ENCODE measurements around the gene CNPY1.

The CNPY1 gene

DNA sequence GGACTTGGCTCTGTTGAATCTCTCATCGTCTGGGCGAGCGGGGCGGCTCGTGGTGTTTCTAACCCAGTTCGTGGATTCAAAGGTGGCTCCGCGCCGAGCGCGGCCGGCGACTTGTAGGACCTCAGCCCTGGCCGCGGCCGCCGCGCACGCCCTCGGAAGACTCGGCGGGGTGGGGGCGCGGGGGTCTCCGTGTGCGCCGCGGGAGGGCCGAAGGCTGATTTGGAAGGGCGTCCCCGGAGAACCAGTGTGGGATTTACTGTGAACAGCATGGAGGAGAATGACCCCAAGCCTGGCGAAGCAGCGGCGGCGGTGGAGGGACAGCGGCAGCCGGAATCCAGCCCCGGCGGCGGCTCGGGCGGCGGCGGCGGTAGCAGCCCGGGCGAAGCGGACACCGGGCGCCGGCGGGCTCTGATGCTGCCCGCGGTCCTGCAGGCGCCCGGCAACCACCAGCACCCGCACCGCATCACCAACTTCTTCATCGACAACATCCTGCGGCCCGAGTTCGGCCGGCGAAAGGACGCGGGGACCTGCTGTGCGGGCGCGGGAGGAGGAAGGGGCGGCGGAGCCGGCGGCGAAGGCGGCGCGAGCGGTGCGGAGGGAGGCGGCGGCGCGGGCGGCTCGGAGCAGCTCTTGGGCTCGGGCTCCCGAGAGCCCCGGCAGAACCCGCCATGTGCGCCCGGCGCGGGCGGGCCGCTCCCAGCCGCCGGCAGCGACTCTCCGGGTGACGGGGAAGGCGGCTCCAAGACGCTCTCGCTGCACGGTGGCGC is 88.1 kb downstream of the CNPY1 start, which contains the start of gene EN2:
Gene EN2, plus strand, starts transcription at position 19 of the 767 bp plus-strand sequence. Its CDS starts 249 bp downstream, at position 268.
- TF ChIP-seq, protein P1, sequence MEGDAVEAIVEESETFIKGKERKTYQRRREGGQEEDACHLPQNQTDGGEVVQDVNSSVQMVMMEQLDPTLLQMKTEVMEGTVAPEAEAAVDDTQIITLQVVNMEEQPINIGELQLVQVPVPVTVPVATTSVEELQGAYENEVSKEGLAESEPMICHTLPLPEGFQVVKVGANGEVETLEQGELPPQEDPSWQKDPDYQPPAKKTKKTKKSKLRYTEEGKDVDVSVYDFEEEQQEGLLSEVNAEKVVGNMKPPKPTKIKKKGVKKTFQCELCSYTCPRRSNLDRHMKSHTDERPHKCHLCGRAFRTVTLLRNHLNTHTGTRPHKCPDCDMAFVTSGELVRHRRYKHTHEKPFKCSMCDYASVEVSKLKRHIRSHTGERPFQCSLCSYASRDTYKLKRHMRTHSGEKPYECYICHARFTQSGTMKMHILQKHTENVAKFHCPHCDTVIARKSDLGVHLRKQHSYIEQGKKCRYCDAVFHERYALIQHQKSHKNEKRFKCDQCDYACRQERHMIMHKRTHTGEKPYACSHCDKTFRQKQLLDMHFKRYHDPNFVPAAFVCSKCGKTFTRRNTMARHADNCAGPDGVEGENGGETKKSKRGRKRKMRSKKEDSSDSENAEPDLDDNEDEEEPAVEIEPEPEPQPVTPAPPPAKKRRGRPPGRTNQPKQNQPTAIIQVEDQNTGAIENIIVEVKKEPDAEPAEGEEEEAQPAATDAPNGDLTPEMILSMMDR (IDR thresholded peaks at IDR 0.05; ENCODE audit: insufficient read depth, low read length, poor library complexity, severe bottlenecking), result no peak
- no peaks in the 10 kb centered on the region for H3K36me3 ChIP-seq (ENCODE audit: control insufficient read depth, insufficient read depth, low read length)
- no peak within 1 kb of the TSS for H3K4me3 ChIP-seq (replicated peaks; ENCODE audit: low read depth, low read length)
- DNase-seq (ENCODE audit: extremely low read depth, insufficient read length), result no peak
- H3K27me3 ChIP-seq (replicated peaks; ENCODE audit: control insufficient read depth, insufficient read depth, low read length), result peaks cover 3% of the 10 kb centered on the region

DNA sequence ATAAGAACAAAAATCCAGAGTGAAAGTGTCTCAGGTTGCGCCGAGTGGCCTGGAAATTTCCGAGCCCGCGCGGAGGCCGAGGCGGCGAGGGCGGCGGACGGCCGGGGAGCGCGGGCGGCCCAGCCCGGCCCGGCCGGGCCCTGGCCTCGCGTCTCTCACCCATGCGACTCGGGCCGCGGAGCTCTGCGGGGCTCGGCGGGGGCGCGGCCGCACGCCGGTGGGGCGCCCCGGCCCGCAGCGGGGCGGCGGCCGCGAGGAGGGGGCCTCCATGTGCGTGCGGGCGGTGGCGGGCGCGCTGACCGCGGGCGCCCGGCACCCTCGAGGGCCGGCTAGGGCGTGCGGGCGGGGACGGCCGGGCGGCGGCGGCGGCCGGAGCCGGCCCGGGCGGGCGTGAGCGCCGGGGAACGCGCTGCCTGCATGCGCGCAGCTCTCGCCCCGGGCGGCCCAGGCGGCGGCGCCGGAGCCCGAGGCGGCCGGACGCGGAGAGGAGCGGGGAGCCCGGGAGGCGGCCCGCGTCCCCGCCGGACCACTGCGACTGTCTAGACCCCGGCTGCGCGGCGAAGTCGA is 88.7 kb downstream of the CNPY1 start:
- Histone ChIP-seq H3K4me3 (replicated peaks; ENCODE audit: low read depth, low read length) (no peak overlapping the region), H3K36me3 (ENCODE audit: control insufficient read depth, insufficient read depth, low read length) (no peaks in the 10 kb centered on the region), H3K27me3 (replicated peaks; ENCODE audit: control insufficient read depth, insufficient read depth, low read length) (peaks cover 3% of the 10 kb centered on the region)
- TF ChIP-seq, protein P1 (IDR thresholded peaks at IDR 0.05; ENCODE audit: insufficient read depth, low read length, poor library complexity, severe bottlenecking), result no peak
- DNase-seq (ENCODE audit: extremely low read depth, insufficient read length), result no peak

DNA sequence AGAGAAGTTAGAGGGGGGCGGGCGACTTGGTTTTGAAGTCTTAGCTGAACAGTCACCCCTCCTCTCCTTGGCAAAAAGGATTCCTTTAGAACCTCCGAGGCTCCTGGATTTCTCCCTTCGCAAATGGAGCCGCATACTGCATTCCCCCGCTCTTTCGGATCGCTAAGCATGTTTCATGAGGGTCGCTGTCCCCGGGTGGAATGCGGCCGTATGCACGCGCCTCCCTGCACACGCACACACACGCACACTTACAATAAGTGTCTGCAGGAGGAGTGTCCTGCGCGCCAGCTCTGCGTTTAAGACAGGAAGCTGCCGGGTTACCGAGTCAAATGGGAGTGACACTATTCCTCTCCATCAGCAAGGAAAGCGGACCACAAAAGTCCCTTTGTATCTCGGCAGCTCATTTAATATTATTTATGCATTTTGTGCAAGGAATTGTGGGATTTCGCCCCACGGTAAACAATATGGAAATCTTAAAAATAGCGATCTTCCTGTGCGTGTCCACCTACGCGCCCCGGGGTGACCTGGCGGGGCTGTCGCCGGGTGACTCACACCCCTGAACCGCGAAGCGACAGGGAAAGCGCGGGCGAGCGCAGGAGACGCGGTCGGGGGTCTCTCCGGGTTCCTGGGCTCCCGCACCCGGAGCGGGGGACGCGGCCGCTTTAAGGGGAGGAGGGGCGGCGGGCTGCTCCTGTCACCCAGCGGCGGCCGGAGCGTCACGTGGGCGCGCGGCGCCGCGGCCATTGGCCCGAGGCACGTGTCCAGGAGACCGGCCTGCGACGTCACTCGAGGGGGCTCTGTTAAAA is 89.4 kb downstream of the CNPY1 start:
- H3K36me3 ChIP-seq (ENCODE audit: control insufficient read depth, insufficient read depth, low read length), result no peaks in the 10 kb centered on the region
- no peak overlapping the region for H3K4me3 ChIP-seq (replicated peaks; ENCODE audit: low read depth, low read length)
- TF ChIP-seq, protein P1 (IDR thresholded peaks at IDR 0.05; ENCODE audit: insufficient read depth, low read length, poor library complexity, severe bottlenecking), result no peak
- no peak for DNase-seq (ENCODE audit: extremely low read depth, insufficient read length)
- H3K27me3 ChIP-seq (replicated peaks; ENCODE audit: control insufficient read depth, insufficient read depth, low read length), result peaks cover 2% of the 10 kb centered on the region

DNA sequence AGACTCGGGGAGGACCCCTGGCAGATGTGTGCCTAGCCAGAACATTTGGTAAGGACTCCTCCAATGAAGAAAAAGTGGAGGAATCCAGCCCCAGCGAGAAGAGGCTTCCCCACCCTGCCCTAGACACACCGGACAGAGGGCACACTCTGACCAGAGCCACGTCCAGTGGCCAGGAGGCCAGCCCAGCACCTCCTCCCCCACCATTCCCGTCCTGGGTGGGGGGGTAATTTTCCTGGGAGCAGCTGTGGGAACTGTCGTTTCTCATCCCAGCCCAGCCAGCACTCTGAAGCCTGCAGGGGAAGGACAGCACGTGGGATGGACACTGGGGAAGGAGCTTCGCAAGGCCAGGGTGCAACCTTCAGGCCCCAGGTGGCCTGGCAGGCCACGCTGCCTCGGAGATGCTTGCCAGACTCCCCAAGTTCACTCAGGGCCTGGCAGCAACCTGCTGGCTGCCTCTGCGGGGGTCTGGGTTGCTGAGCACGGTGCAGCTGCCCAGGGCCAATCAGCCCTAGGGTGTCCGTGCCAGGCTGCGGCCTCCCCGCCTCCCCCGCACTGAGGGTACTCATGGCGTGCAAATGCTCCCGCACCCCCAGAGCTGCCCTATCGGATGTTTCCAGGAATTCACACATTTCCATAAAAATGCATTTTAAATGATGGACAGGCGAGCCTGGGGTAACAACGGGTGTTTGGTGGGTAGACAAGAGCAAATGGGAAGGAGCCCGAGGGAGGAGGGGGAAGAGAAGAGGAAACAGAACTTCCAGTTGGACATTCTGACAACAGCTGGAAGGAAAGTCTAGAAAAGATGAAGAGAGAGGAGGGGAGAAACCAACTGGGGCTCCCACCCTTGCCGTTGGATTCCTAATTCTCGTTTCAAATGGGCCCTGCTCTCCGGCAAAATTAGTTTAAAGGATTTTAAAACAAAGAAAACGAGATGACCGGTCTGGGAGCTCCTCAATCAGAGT is 90.3 kb downstream of the CNPY1 start:
- H3K36me3 ChIP-seq (ENCODE audit: control insufficient read depth, insufficient read depth, low read length), result no peaks in the 10 kb centered on the region
- H3K4me3 ChIP-seq (replicated peaks; ENCODE audit: low read depth, low read length), result no peak overlapping the region
- TF ChIP-seq, protein P1 (IDR thresholded peaks at IDR 0.05; ENCODE audit: insufficient read depth, low read length, poor library complexity, severe bottlenecking), result no peak
- DNase-seq (ENCODE audit: extremely low read depth, insufficient read length), result no peak
- H3K27me3 ChIP-seq (replicated peaks; ENCODE audit: control insufficient read depth, insufficient read depth, low read length), result peaks cover 2% of the 10 kb centered on the region

DNA sequence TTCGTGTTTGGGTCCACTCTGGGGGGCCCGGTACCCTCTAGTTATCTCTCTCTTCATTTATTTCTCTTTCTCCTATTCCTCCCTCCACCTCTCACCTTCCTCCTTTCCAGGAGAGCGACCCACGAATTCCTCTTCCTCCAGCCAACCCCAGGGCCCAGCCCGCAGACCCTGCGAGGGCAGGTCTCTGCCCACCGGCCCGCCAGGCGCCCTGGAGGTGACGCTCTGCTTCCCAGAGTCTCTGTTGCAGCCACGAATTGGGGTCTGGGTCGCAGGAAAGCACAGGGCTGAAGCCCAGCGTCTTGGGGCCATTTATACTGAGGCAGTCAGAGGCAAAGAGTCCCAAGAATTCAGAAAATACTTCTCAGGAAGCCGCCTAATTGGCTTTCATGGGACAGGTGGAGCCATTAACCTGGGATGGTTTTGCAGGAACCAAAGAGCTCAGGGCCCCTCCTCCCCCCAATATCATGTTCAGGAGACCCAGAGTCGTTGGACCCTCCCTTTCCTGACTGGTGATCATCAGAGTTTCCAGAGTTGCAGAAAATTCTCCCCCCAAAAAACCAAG is 91.1 kb downstream of the CNPY1 start:
- peaks cover 2% of the 10 kb centered on the region for H3K27me3 ChIP-seq (replicated peaks; ENCODE audit: control insufficient read depth, insufficient read depth, low read length)
- no peak for DNase-seq (ENCODE audit: extremely low read depth, insufficient read length)

More for the DNA sequence above, 91.1 kb downstream of the CNPY1 start:
- TF ChIP-seq, protein P1 (IDR thresholded peaks at IDR 0.05; ENCODE audit: insufficient read depth, low read length, poor library complexity, severe bottlenecking), result no peak
- H3K36me3 ChIP-seq (ENCODE audit: control insufficient read depth, insufficient read depth, low read length), result no peaks in the 10 kb centered on the region
- H3K4me3 ChIP-seq (replicated peaks; ENCODE audit: low read depth, low read length), result no peak overlapping the region
